Measurements from ENCODE around the gene ADGRB3.

- no peak for TF ChIP-seq CTCF (IDR thresholded peaks at IDR 0.05)
- no peak for TF ChIP-seq POLR2AphosphoS5 (IDR thresholded peaks at IDR 0.05)
- no peak for TF ChIP-seq POLR2A (IDR thresholded peaks at IDR 0.05)
Measured at GRCh38 chr6:68704485-68704884, 69.4 kb downstream of the ADGRB3 start.
